IPS-15b (cell line): Measurements from ENCODE around the gene SPATA31A1.
"Not testable (repeated sequence)": the region's sequence is repeated elsewhere in the genome, so short reads cannot be mapped to it uniquely, and the experiment has no call there.

Experiments used
- H3K27me3 ChIP-seq: one replicate; pipeline ENCODE4 v1.6.1; 2013; ENCODE audit warnings: low read length; ENCODE audit not compliant: control insufficient read depth, insufficient read depth
- H3K36me3 ChIP-seq: one replicate; pipeline ENCODE4 v1.6.1; 2013; ENCODE audit warnings: low read length; ENCODE audit not compliant: control insufficient read depth, insufficient read depth
- H3K4me1 ChIP-seq: one replicate; pipeline ENCODE4 v1.6.1; 2013; ENCODE audit warnings: mild to moderate bottlenecking, low read length; ENCODE audit not compliant: control insufficient read depth, insufficient read depth
- H3K4me3 ChIP-seq: one replicate; pipeline ENCODE4 v1.5.1; 2013; ENCODE audit warnings: low read depth, low read length
- H3K9ac ChIP-seq: one replicate; pipeline ENCODE4 v1.6.1; 2013; ENCODE audit warnings: low read depth, mild to moderate bottlenecking, low read length
- H3K9me3 ChIP-seq: one replicate; pipeline ENCODE4 v1.6.1; 2013; ENCODE audit warnings: mild to moderate bottlenecking, low read length; ENCODE audit not compliant: control insufficient read depth, insufficient read depth

The SPATA31A1 gene

DNA sequence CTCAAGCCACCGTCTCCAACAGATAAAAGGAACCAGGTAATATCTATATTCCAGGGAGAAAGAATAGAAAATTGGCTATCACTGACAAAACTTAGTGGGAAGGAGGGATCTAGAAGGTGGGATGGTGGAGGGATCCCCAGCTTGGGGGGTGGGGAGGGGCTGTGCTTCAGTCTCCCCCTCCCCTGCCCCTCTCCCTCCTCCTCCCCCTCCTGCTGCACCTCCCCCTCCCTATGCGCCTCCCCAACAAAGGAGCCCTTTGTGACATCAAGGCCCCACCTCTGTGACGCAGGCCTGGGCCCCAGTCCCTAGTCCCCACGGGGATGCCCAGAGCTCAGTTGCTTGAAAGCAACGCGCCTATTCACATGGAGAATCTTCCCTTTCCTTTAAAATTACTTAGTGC is at the start of gene SPATA31A1:
Gene SPATA31A1 (plus strand): TSS at position 301 of the 400 bp plus-strand sequence. CDS start 62 bp downstream, at position 363.
- H3K9me3 ChIP-seq, H3K4me3 ChIP-seq, H3K36me3 ChIP-seq, H3K9ac ChIP-seq, H3K27me3 ChIP-seq, H3K4me1 ChIP-seq: not testable (repeated sequence)

DNA sequence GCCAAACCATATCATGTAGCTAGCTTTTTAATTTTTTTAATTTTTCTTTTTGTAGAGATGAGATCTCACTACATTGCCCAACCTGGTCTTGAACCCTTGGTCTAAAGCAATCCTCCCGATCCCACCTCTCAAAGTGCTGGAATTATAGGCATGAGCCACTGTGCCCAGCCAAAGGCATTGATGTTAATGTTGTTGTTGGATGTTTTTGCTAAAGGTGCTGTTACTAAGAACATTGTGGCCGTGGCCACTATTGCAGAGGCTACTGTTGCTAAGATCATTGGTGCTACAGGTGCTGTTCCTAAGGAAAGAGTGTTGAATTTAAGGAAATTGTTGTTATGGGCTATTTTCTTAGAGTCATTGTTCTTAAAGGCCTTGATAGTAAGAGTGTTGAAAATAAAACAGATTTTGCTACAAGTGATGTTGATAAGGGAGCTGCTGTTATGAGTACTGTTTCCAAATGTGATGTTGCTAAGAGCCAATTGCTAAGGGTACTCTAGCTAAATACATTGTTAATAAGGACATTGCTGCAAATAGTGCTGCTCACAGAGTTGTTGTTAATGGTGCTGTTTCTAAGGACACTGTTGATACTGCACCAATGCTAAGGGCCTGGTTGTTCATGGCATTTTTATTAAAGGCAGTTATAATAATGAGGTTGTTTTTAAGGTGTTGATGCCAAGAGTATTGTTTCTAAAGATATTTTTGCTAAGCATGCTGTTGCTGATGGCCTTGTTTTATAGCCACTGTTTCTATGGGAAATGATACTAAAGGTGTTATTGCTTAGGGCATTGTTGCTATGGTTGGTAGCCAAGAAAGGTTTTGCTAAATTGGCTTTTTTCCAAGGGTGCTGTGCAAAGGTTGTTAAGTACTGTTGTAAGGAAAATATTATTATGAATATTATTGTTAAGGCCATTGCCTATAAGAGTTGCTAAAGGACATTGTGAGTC is 52.1 kb downstream of the SPATA31A1 start:
- H3K9me3 ChIP-seq, H3K36me3 ChIP-seq, H3K9ac ChIP-seq, H3K4me3 ChIP-seq, H3K27me3 ChIP-seq, H3K4me1 ChIP-seq: not testable (repeated sequence)

DNA sequence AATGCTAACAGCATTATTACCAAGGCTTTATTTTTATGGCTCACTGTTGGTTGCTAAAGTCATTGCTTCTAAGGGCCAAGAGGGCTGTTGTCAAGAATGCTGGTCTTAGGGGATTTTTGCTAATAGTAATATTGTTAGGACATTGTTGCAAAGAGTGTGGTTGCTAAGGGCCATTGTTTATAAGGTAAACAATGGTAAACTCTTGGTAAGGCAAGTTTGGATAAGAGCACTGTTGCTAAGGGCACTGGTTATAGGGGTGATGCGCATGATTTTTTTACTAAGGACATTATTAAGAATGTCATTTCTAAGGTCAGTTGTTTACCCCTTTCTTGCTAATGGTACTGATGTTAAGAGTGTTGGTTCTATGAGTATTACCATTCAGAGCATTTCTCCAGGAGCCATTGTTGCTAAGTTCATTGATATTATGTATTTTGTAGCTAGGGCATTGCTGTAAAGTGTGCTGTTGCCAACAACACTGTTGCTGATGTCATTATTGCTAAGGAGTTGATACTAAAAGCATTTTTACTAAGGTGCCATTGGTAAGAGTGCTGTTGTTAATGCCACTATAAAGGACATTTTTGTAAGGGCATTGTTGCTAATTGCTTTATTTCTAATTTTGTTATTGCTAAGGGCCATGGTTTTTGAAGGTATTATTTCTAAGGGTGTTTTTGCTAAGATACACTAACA is 55.9 kb downstream of the SPATA31A1 start:
- not testable (repeated sequence) for H3K4me3 ChIP-seq, H3K9ac ChIP-seq, H3K27me3 ChIP-seq, H3K36me3 ChIP-seq, H3K4me1 ChIP-seq, H3K9me3 ChIP-seq
